Vagina (tissue), 2 donors: ENCODE measurements around the gene CD300LG. TPM values are rescaled to one million over a fixed set of nuclear protein-coding genes. Genes with fewer than 3 reads are reported as not detected.

Source experiments
- DNase-seq, 2 donors: peaks; one replicate each; pipeline ENCODE4 v3.0.0-alpha.2; 2017; ENCODE audit errors: extremely low spot score in 2 of 2
- H3K27ac ChIP-seq: fragments of 200-600 bp; sonication (generic); one replicate; pipeline ENCODE4 v1.5.1; 2019
- H3K27me3 ChIP-seq: fragments of 200-600 bp; sonication (generic); one replicate; pipeline ENCODE4 v1.5.1; 2019
- H3K36me3 ChIP-seq, 2 donors: fragments of 200-600 bp; sonication (generic); one replicate each; pipeline ENCODE4 v1.5.1; 2017 to 2019
- H3K4me1 ChIP-seq: fragments of 200-600 bp; sonication (generic); one replicate; pipeline ENCODE4 v1.5.1; 2019
- H3K4me3 ChIP-seq, 2 donors: fragments of 200-600 bp; sonication (generic); 1 replicate in 1 of 2; 2 replicates in 1 of 2; pipeline ENCODE4 v1.5.1; 2016 to 2019
- H3K9me3 ChIP-seq: fragments of 200-600 bp; sonication (generic); one replicate; pipeline ENCODE4 v1.5.1; 2019
- CTCF ChIP-seq, 3 experiments: fragments of 450-650 bp in 2 of 3; fragments of 200-600 bp in 1 of 3; sonication (generic) in 1 of 3; IDR thresholded peaks; one replicate each; pipeline ENCODE4 v1.5.1; 2017 to 2019; ENCODE audit warnings: antibody characterized with exemption in 3 of 3, mild to moderate bottlenecking in 2 of 3, moderate library complexity in 2 of 3
- POLR2A ChIP-seq, 2 donors: fragments of 450-650 bp; IDR thresholded peaks; one replicate each; pipeline ENCODE4 v1.6.1; 2017; ENCODE audit warnings: antibody characterized with exemption in 2 of 2, mild to moderate bottlenecking in 2 of 2, moderate library complexity in 2 of 2
- POLR2AphosphoS5 ChIP-seq, 2 donors: sonication (generic); formaldehyde crosslinking; IDR thresholded peaks; one replicate each; pipeline ENCODE4 v1.9.0; 2017; ENCODE audit warnings: antibody characterized with exemption in 2 of 2, mild to moderate bottlenecking in 2 of 2, low read depth in 1 of 2; ENCODE audit not compliant: insufficient read depth in 1 of 2
- intact Hi-C: fragments of 100-400 bp; cut with DNase I; formaldehyde crosslinking; loops from one replicate; pipeline ENCODE4 v1.15.1; 2023
- total RNA-seq: library from RNA; depleted of rRNA; stranded (reverse); fragments of >200 nt; gene quantifications from one replicate; pipeline ENCODE4 v1.2.3, GENCODE V29; 2016

CD300LG gene
- total RNA-seq, 1 donor from 2014 or later: 5.6 TPM

DNA sequence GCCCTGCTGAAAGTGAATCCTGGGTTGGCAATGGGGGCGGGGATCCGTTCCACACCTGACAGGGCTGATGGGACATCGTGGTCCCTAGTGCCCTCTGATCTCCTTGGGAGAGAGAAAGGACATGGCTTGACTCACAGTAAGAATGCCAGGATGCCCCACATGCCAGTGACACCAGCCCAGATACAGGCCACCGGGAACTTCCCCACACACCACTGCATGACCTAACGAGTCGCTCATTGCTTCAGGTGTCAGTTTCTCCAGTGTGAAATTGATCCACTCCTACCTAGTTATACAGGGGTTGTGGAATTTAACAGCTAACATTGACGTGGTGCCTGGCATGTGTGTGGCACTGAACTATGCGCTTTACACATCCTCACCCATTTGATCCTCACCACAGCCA lies 7.5 kb downstream of the CD300LG start:
- no peaks in the 10 kb centered on the region for H3K27me3 ChIP-seq
- no peaks in the 10 kb centered on the region for H3K36me3 ChIP-seq
- no peak overlapping the region for H3K27ac ChIP-seq
- intact Hi-C loops: no loop called here
- no peaks in the 10 kb centered on the region for H3K4me1 ChIP-seq
- no peaks in the 10 kb centered on the region for H3K9me3 ChIP-seq
- TF ChIP-seq CTCF (IDR thresholded peaks at IDR 0.05) (no peak), POLR2A (IDR thresholded peaks at IDR 0.05) (no peak), POLR2AphosphoS5 (IDR thresholded peaks at IDR 0.05; ENCODE audit: insufficient read depth in 1 of 2, low read depth in 1 of 2) (no peak)
- no peak overlapping the region for H3K4me3 ChIP-seq
- DNase-seq: no peak

GRCh38 chr17:43855061-43855460 lies 8.1 kb downstream of the CD300LG start:
- TF ChIP-seq POLR2A (IDR thresholded peaks at IDR 0.05) (no peak), POLR2AphosphoS5 (IDR thresholded peaks at IDR 0.05; ENCODE audit: insufficient read depth in 1 of 2, low read depth in 1 of 2) (no peak), CTCF (IDR thresholded peaks at IDR 0.05) (no peak)
- no peaks in the 10 kb centered on the region for H3K27me3 ChIP-seq

GRCh38 chr17:43856141-43856540 lies 9.2 kb downstream of the CD300LG start:
- Histone ChIP-seq H3K27ac (no peak overlapping the region), H3K4me1 (peaks cover 11% of the 10 kb centered on the region), H3K36me3 (no peaks in the 10 kb centered on the region), H3K4me3 (no peak overlapping the region), H3K27me3 (no peaks in the 10 kb centered on the region), H3K9me3 (no peaks in the 10 kb centered on the region)
- intact Hi-C loops: no loop called here
- no peak for DNase-seq
- TF ChIP-seq POLR2A (IDR thresholded peaks at IDR 0.05) (no peak), POLR2AphosphoS5 (IDR thresholded peaks at IDR 0.05; ENCODE audit: insufficient read depth in 1 of 2, low read depth in 1 of 2) (no peak), CTCF (IDR thresholded peaks at IDR 0.05) (no peak)

More at GRCh38 chr17:43855061-43855460, 8.1 kb downstream of the CD300LG start:
- intact Hi-C loops: no loop called here
- DNase-seq: no peak
- Histone ChIP-seq H3K9me3 (no peaks in the 10 kb centered on the region), H3K27ac (no peak overlapping the region), H3K4me1 (peaks cover under 1% of the 10 kb centered on the region), H3K36me3 (no peaks in the 10 kb centered on the region), H3K4me3 (no peak overlapping the region)

DNA sequence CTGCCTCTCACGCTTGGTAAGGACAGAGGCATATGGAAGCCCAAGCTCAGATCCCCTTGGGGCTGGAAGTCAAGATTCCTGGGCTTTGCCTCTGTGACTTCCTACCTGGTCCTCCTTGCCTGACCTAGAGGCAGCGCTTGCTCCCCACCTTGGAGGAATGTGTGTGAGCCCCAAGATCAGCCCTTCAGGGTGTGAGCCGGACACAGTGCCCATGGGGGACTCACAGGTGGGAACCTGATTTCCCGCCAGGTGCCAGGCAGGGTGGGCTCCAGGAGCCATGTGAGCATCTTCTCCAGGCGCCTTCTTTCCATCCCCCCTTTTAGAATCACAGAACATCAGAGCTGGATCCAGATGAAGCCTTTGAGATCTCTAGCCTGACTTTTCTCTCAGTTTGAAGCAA lies 10.2 kb downstream of the CD300LG start:
- Histone ChIP-seq H3K9me3 (no peaks in the 10 kb centered on the region), H3K4me1 (peaks cover 17% of the 10 kb centered on the region), H3K36me3 (no peaks in the 10 kb centered on the region), H3K4me3 (no peak overlapping the region), H3K27me3 (no peaks in the 10 kb centered on the region), H3K27ac (no peak overlapping the region)
- TF ChIP-seq CTCF (IDR thresholded peaks at IDR 0.05) (no peak), POLR2AphosphoS5 (IDR thresholded peaks at IDR 0.05; ENCODE audit: insufficient read depth in 1 of 2, low read depth in 1 of 2) (no peak), POLR2A (IDR thresholded peaks at IDR 0.05) (no peak)
- no peak for DNase-seq
- intact Hi-C loops: no loop called here

GRCh38 chr17:43857957-43858600 lies 11.1 kb downstream of the CD300LG start:
- no peak for DNase-seq
- no peak for TF ChIP-seq CTCF (IDR thresholded peaks at IDR 0.05)
- no peak for TF ChIP-seq POLR2AphosphoS5 (IDR thresholded peaks at IDR 0.05; ENCODE audit: insufficient read depth in 1 of 2, low read depth in 1 of 2)
- TF ChIP-seq POLR2A (IDR thresholded peaks at IDR 0.05): no peak
- no peaks in the 10 kb centered on the region for H3K27me3 ChIP-seq
- H3K36me3 ChIP-seq: no peaks in the 10 kb centered on the region
- H3K4me3 ChIP-seq: no peak overlapping the region
- intact Hi-C loops: no loop called here
- H3K4me1 ChIP-seq: peaks cover 17% of the 10 kb centered on the region
- H3K27ac ChIP-seq: no peak overlapping the region
- no peaks in the 10 kb centered on the region for H3K9me3 ChIP-seq
